HG03571 (cell line): ENCODE measurements around the gene SKIDA1.

Experiments used
- ATAC-seq: cut with Tn5 transposase; IDR thresholded peaks from one replicate; pipeline ENCODE4 v1.9.1; 2021; ENCODE audit not compliant: unreplicated experiment

Gene SKIDA1

DNA sequence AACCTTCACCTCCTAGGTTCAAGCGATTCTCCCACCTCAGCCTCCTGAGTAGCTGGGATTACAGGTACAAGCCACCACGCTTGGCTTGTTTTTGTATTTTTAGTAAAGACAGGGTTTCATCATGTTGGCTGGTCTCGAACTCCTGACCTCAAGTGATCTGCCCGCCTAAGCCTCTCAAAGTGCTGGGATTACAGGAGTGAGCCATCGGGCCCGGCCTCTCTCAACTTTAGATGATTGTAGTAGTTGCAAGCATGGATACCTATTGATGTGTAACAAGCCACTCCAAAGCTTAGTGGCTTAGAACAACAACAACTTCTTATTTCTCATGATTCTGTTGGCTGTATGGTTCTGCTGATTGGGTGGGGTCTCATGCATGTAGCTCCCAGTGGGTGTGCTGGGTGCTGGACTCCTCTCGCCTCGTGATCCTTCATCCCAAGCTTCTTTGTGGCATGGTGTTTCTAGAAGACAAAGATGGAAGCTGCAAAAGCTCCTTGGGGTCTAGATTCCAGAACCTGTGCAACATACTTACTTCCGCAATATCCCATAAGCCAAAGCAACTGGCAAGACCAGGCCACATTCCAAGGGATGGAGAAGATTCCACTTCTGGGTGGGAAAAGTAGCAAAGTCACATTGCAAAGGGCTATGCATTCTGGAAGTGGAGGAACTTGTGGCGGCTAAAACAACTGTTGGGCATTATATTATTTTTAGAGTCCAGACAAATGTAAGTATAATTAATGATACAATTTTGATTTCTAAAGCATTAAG is 37.9 kb downstream of the SKIDA1 start:
- ATAC-seq = no peak

GRCh38 chr10:21482821-21483220 is 42.7 kb downstream of the SKIDA1 start:
- no peak for ATAC-seq

DNA sequence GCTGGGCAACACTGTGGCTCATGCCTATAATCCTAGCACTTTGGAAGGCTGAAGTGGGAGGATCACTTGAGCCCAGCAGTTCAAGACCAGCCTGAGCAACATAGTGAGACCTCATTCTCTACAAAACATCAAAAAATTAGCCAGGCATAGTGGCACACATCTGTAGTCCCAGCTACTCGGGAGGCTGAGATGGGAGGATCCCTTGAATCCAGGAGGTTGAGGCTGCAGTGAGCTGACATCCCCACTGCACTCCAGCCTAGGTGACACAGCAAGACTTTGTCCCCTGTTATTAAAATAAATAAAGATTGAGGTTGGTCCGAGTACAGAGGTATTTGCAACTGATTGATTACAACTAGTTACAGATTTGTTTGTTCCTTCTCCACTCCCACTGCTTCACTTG is 44.1 kb downstream of the SKIDA1 start:
- ATAC-seq = no peak

DNA sequence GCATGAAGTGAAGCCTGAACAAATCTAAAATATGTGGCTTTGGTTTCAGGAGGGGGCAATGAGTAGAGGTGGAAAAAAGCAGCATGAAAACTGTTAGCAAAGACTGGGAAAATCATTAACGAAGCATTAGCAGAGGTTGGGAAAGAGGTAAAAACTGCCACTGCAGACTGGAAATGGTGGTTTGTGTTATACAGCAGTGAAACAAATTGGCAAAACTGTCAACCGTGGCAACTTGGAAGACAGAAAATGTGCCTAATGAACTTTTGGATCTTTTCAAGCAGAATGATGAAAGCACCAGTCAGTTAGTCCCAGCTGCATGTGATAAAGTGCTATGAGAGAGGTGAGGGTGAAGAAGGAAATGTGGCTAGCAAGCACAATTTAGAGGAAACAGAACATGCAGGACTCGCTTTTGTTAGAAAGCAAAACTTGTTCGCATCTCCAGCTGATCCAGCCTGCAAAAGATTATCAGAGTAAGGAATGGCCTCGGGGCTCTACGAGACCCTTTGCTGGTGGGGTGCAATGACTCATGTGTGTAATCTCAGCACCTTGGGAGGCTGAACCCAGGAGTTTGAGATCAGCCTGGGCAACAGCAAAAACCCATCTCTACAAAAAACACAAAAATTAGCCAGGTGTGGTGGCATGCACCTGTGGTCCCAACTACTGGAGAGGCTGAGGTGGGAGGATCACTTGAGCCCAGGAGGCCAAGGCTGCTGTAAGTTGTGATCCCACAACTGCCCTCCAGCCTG is 45.7 kb downstream of the SKIDA1 start:
- ATAC-seq = no peak

- no peak for ATAC-seq
These were observed 50.1 kb downstream of the SKIDA1 start for GRCh38 chr10:21475393-21475792.

GRCh38 chr10:21473541-21473940 is 51.9 kb downstream of the SKIDA1 start:
- no peak for ATAC-seq

GRCh38 chr10:21473135-21473534 is 52.3 kb downstream of the SKIDA1 start:
- no peak for ATAC-seq

GRCh38 chr10:21468086-21468485 is 57.4 kb downstream of the SKIDA1 start:
- ATAC-seq = no peak

DNA sequence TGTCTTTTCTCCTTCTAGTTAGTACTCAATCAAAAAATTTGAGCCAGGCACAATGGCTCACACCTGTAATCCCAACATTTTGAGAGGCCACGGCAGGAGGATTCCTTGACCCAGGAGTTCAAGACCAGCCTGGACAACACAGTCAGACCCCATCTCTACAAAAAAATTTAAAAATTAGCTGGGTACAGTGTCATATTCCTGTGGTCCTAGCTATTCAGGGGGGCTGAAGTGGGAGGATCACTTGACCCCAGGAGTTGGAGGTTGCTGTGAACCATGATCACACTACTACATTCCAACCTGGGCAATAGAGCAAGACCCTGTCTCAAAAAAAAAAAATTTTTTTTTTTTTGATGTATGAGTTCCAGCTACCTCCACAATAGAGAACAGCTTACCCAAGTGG is 57.8 kb downstream of the SKIDA1 start:
- ATAC-seq = no peak

DNA sequence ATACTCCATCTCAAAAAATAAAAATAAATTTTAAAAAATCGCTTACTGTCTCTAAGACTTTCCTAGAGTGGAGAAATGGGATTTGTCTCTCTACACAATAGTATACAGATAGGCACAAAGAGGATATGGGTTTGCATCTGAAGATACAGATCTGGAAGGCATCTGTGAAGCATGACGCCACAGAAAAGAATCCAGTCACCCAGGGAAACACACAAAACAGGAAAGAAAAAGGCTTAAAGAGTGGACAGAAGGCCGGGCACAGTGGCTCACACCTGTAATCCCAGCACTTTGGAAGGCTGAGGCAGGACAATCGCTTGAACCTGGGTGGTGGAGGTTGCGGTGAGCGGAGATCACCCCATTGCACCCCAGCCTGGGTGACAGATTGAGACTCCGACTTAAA is 61.3 kb downstream of the SKIDA1 start:
- ATAC-seq = no peak
